ENCODE measurements around the gene LETM1. TPM values are rescaled to one million over a fixed set of nuclear protein-coding genes. Genes with fewer than 3 reads are reported as not detected.
"Not testable (repeated sequence)": the region's sequence is repeated elsewhere in the genome, so short reads cannot be mapped to it uniquely, and the experiment has no call there.

Gene LETM1
- total RNA-seq, 1 donor = 91.5 TPM

DNA sequence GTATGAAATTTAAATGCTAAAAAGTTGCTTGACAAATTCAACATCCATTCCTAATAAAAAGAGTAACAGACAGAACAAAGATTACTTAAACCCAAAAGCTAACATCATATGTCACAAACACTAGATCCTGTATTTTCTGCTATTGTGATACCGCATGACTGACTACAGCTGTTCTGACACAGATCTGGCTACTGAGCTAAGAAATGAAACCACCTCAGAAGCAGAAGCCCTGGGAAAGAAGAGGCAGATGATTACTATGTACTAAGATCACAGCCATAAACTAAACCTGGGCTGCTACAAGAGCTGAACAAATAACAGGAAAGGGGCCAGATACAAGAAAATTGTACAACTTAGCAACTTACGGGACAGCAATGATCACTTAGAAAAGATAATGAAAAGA, 9.4 kb downstream of the LETM1 start:
- TF ChIP-seq, protein P1, sequence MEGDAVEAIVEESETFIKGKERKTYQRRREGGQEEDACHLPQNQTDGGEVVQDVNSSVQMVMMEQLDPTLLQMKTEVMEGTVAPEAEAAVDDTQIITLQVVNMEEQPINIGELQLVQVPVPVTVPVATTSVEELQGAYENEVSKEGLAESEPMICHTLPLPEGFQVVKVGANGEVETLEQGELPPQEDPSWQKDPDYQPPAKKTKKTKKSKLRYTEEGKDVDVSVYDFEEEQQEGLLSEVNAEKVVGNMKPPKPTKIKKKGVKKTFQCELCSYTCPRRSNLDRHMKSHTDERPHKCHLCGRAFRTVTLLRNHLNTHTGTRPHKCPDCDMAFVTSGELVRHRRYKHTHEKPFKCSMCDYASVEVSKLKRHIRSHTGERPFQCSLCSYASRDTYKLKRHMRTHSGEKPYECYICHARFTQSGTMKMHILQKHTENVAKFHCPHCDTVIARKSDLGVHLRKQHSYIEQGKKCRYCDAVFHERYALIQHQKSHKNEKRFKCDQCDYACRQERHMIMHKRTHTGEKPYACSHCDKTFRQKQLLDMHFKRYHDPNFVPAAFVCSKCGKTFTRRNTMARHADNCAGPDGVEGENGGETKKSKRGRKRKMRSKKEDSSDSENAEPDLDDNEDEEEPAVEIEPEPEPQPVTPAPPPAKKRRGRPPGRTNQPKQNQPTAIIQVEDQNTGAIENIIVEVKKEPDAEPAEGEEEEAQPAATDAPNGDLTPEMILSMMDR (IDR thresholded peaks at IDR 0.05; ENCODE audit: insufficient read depth, low read depth, low read length) = no peak
- no peak for DNase-seq (ENCODE audit: low read depth)
- H3K4me3 ChIP-seq (ENCODE audit: low read depth, low read length) = no peak overlapping the region

- H3K4me3 ChIP-seq (ENCODE audit: low read depth, low read length); DNase-seq (ENCODE audit: low read depth): not testable (repeated sequence)
These were observed 11.3 kb downstream of the LETM1 start for GRCh38 chr4:1844618-1845017.

DNA sequence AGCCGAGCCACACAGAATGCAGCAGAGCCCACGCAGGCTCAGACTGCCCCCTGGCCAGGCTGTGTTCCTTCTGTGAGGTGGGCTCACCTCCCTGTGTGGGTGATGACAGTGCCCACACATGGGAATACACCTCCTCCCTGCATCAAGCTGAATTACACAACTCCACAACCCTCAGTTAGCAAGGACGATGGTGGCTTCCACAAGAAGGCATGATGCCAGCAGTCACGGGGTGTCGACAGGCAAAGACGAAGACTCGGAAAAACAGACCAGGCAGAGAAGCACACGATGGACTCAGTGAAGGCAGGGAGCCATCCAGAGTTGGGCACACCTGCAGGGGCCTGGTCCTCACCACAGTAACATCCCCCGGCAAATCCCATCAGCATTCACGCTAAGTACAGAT, 12.1 kb downstream of the LETM1 start:
- DNase-seq (ENCODE audit: low read depth) = peak; percentile 42
- no peak overlapping the region for H3K4me3 ChIP-seq (ENCODE audit: low read depth, low read length)
- TF ChIP-seq, protein P1 (IDR thresholded peaks at IDR 0.05; ENCODE audit: insufficient read depth, low read depth, low read length) = no peak

DNA sequence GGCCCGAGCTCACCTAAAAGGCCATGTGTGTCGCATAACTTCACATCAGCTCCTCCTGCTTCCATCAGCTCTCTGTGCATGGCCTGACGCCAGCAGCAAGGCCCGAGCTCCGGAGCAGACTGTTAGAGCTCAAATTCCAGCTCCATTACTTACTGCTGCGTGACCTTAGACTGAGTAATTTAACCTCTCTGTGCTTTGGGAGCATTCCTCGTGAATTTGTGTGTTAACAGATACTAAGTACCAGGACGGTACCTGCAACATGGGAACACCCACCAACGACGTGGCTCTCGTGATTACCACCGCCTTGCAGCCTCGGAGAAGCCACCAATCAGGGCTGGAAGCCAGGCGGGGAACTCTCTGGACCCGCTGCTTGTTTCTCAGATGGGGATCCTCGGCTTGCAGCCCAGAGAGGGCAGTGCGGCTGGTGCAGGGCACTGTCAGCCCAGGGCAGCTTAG, 12.9 kb downstream of the LETM1 start:
- H3K4me3 ChIP-seq (ENCODE audit: low read depth, low read length) = no peak overlapping the region
- DNase-seq (ENCODE audit: low read depth) = peak; percentile 85
- TF ChIP-seq, protein P1 (IDR thresholded peaks at IDR 0.05; ENCODE audit: insufficient read depth, low read depth, low read length) = no peak

GRCh38 chr4:1842339-1842895, 13.5 kb downstream of the LETM1 start:
- DNase-seq (ENCODE audit: low read depth) = no peak
- TF ChIP-seq, protein P1 (IDR thresholded peaks at IDR 0.05; ENCODE audit: insufficient read depth, low read depth, low read length) = no peak
- no peak overlapping the region for H3K4me3 ChIP-seq (ENCODE audit: low read depth, low read length)

GRCh38 chr4:1841887-1842210, 14.1 kb downstream of the LETM1 start:
- no peak for DNase-seq (ENCODE audit: low read depth)
- TF ChIP-seq, protein P1 (IDR thresholded peaks at IDR 0.05; ENCODE audit: insufficient read depth, low read depth, low read length) = no peak
- H3K4me3 ChIP-seq (ENCODE audit: low read depth, low read length) = no peak overlapping the region

DNA sequence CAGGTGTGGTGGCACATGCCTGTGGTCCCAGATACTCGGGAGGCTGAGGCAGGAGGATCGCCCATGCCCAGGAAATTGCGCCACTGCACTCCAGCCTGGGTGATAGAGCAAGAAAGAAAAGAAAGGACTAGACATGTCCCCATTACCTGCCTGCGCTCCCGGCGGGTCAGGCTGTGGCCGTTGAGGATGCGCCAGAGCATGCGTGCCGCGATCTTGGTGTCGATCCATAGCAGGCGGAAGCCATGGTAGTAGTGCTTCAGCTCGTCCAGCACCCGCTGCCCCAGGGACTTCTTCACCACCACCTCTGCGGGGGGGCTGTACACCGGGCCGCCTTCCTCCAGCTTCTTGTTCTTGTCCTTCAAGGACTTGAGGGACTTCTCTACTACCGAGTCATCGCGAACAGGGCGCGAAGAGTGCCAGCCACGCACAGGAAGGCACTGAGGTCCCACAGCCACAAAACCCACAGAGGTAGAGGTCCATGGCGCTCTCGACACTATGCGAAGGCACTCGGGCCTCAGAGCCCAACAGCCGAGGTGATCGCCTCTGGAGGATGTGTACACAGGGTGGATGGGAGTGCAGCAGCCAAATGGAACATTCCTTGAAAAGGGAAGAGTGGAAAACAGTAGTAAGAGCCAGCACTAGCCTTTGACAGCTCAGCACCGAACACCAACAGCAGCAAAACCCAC, 14.6 kb downstream of the LETM1 start:
- no peak overlapping the region for H3K4me3 ChIP-seq (ENCODE audit: low read depth, low read length)
- TF ChIP-seq, protein P1 (IDR thresholded peaks at IDR 0.05; ENCODE audit: insufficient read depth, low read depth, low read length) = no peak
- no peak for DNase-seq (ENCODE audit: low read depth)
